GM23248 (cell line): ENCODE data around the gene FAM222B. TPM values are rescaled to one million over a fixed set of nuclear protein-coding genes. Genes with fewer than 3 reads are reported as not detected.

Experiments used
- DNase-seq: peaks from one replicate; pipeline ENCODE4 v3.0.0-alpha.2; 2015
- H2AFZ ChIP-seq: fragments of 200-600 bp; sonication (generic); 2 replicates; pipeline ENCODE4 v1.6.1; 2016; ENCODE audit warnings: antibody characterized with exemption
- H3F3A ChIP-seq: fragments of 200-600 bp; sonication (generic); 2 replicates; pipeline ENCODE4 v1.6.1; 2016; ENCODE audit warnings: mild to moderate bottlenecking, antibody characterized with exemption, mixed run types; ENCODE audit not compliant: insufficient read depth
- H3K27ac ChIP-seq: fragments of 200-600 bp; sonication (generic); 2 replicates; pipeline ENCODE4 v1.5.1; 2016; ENCODE audit warnings: mild to moderate bottlenecking
- H3K27me3 ChIP-seq: fragments of 200-600 bp; sonication (generic); replicated peaks from 2 replicates; pipeline ENCODE4 v1.6.1; 2016; ENCODE audit warnings: mild to moderate bottlenecking; ENCODE audit not compliant: insufficient read depth
- H3K36me3 ChIP-seq: fragments of 200-600 bp; sonication (generic); 2 replicates; pipeline ENCODE4 v1.6.1; 2016; ENCODE audit warnings: low read depth, mild to moderate bottlenecking
- H3K4me1 ChIP-seq: fragments of 200-600 bp; sonication (generic); 2 replicates; pipeline ENCODE4 v1.6.1; 2016; ENCODE audit warnings: mild to moderate bottlenecking; ENCODE audit not compliant: insufficient read depth
- H3K4me2 ChIP-seq: fragments of 200-600 bp; sonication (generic); one replicate; pipeline ENCODE4 v1.6.1; 2016; ENCODE audit warnings: mild to moderate bottlenecking; ENCODE audit not compliant: unreplicated experiment
- H3K4me3 ChIP-seq: fragments of 200-600 bp; sonication (generic); 2 replicates; pipeline ENCODE4 v1.5.1; 2016; ENCODE audit warnings: mild to moderate bottlenecking
- H3K79me2 ChIP-seq: fragments of 200-600 bp; sonication (generic); 2 replicates; pipeline ENCODE4 v1.6.1; 2016; ENCODE audit warnings: mild to moderate bottlenecking; ENCODE audit not compliant: insufficient read depth
- H3K9ac ChIP-seq: fragments of 200-600 bp; sonication (generic); 2 replicates; pipeline ENCODE4 v1.6.1; 2016; ENCODE audit warnings: mild to moderate bottlenecking
- H3K9me2 ChIP-seq: fragments of 200-600 bp; sonication (generic); 2 replicates; pipeline ENCODE4 v1.6.1; 2016; ENCODE audit warnings: mixed run types, mild to moderate bottlenecking, moderate library complexity; ENCODE audit not compliant: insufficient read depth
- H3K9me3 ChIP-seq: fragments of 200-600 bp; sonication (generic); one replicate; pipeline ENCODE4 v1.6.1; 2017; ENCODE audit warnings: low read depth
- H4K20me1 ChIP-seq: fragments of 200-600 bp; sonication (generic); 2 replicates; pipeline ENCODE4 v1.6.0; 2016; ENCODE audit not compliant: insufficient read depth
- EZH2 ChIP-seq: fragments of 200-600 bp; sonication (generic); IDR thresholded peaks from 2 replicates; pipeline ENCODE4 v1.6.1; 2018; ENCODE audit warnings: antibody characterized with exemption, mild to moderate bottlenecking; ENCODE audit not compliant: insufficient read depth, poor library complexity, severe bottlenecking
- EZH2phosphoT487 ChIP-seq: fragments of 200-600 bp; sonication (generic); IDR thresholded peaks from 2 replicates; pipeline ENCODE4 v1.6.1; 2018; ENCODE audit warnings: antibody characterized with exemption, moderate library complexity, mild to moderate bottlenecking, low read depth; ENCODE audit not compliant: insufficient read depth
- WGBS, 2 experiments: methylation state at CpG; one replicate each; pipeline ENCODE4 v1.1.6; 2015 to 2017; ENCODE audit warnings: low lambda C conversion rate in 2 of 2, low coverage in 1 of 2; ENCODE audit errors: missing lambda C conversion rate in 2 of 2; 5-methylcytosine and 5-hydroxymethylcytosine counted together
- in situ Hi-C: fragments of 300-500 bp; cut with MboI; formaldehyde crosslinking; loops from 2 replicates; pipeline ENCODE4 v1.15.0; 2020
- polyA plus RNA-seq: library from polyadenylated mRNA; unstranded; fragments of >200 nt; fragmentation: Nextera tagmentation; extraction: Ambion mirVana; gene quantifications from 2 replicates; pipeline ENCODE4 v1.2.1, GENCODE V29; 2016
- total RNA-seq: library from RNA; depleted of rRNA; stranded (reverse); fragments of >200 nt; shearing (Covaris generic); gene quantifications from 2 replicates; pipeline ENCODE4 v1.2.3, GENCODE V29; 2014

The FAM222B gene
- total and polyA plus RNA-seq, 2 experiments from 2014 or later = 7.6 to 11.1 TPM

DNA sequence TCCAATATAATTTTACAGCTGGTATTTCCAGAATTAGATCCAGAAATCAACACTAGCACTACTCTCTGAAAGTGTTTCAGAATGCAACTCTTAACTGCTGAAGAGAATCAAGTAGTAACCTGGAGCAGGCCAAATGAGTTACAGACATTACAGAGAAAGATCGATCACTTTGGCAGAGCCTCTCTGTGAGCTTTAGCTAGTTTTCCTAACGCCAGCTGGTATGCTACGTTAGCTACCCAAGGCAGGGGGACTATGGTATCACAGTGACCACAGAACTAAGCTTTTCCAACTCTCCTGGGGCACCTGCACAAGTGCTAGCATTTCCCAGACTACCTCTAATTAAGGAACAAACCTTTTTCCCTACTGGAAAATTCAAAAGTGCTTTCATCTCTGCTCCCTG is 68.4 kb downstream of the FAM222B start:
- H3K4me2 ChIP-seq = no peak overlapping the region
- no peaks in the 10 kb centered on the region for H3K36me3 ChIP-seq
- no peak overlapping the region for H3K9ac ChIP-seq
- TF ChIP-seq EZH2phosphoT487 (no peak), EZH2 (no peak)
- H3K4me1 ChIP-seq = no peaks in the 10 kb centered on the region
- 0 out of 2 replicates have a peak, but pooled peaks cover under 1% of the 10 kb centered on the region for H4K20me1 ChIP-seq
- no peaks in the 10 kb centered on the region for H3F3A ChIP-seq
- no peaks in the 10 kb centered on the region for H3K27me3 ChIP-seq
- no peaks in the 10 kb centered on the region for H3K9me3 ChIP-seq
- no peak overlapping the region for H3K27ac ChIP-seq
- DNase-seq = no peak
- H3K79me2 ChIP-seq = peaks cover 92% of the 10 kb centered on the region
- in situ Hi-C loops = no loop called here
- WGBS, 2 experiments = 64 to 78% methylated on average over 3 of the region's 3 CpGs
- H3K4me3 ChIP-seq = no peak overlapping the region
- H2AFZ ChIP-seq = no peak overlapping the region
- no peaks in the 10 kb centered on the region for H3K9me2 ChIP-seq

DNA sequence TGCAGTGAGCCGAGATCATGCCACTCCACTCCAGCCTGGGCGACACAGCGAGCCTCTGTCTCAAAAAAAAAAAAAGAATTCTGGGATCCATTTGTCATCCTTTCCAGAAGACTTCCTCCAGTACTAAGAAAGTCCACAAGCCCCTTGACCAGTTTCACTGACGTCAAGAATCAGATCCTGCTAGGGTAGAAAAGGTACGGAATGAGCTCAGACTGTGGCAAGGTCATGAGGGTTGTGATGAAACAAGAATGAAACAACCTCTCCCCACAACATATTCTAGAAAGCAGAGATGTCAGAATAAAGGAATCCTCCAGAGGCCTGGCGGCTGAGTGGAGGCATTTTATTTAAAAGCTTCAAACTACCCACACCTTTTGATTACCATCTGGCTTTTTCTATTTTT is 68.9 kb downstream of the FAM222B start:
- no peak overlapping the region for H3K4me3 ChIP-seq
- no peaks in the 10 kb centered on the region for H3K36me3 ChIP-seq
- H3K79me2 ChIP-seq = peaks cover 88% of the 10 kb centered on the region
- H3K4me2 ChIP-seq = no peak overlapping the region
- no peaks in the 10 kb centered on the region for H4K20me1 ChIP-seq
- TF ChIP-seq EZH2phosphoT487 (no peak), EZH2 (no peak)
- H3K4me1 ChIP-seq = no peaks in the 10 kb centered on the region
- H3K27ac ChIP-seq = no peak overlapping the region
- in situ Hi-C loops = no loop called here
- no peaks in the 10 kb centered on the region for H3F3A ChIP-seq
- no peaks in the 10 kb centered on the region for H3K9me2 ChIP-seq
- H3K9ac ChIP-seq = no peak overlapping the region
- H2AFZ ChIP-seq = no peak overlapping the region
- DNase-seq = no peak
- H3K9me3 ChIP-seq = no peaks in the 10 kb centered on the region
- H3K27me3 ChIP-seq = no peaks in the 10 kb centered on the region
- 83 to 87% methylated on average over 6 of the region's 6 CpGs for WGBS, 2 experiments

DNA sequence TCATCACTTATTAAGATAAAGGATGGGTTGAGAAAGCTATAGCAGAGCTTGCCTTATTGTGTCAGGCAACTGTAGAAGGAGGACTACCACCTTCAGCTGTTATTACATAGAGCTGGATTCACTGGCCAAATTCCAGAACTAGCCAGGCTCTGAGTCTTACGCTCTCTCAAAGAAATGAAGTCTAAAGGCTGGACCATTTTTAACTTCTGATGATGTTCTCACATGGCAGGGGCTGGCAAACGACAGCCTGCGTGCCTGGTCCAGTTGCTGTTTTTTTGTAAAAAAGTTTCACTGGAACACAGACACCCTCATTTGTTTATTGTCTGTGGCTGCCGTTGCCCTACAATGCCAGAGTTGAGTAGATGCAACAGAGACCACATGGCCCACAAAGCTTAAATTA is 77.6 kb downstream of the FAM222B start:
- Histone ChIP-seq H3K9ac (no peak overlapping the region), H2AFZ (no peak overlapping the region), H3K27me3 (no peaks in the 10 kb centered on the region), H3K4me1 (no peaks in the 10 kb centered on the region), H3K79me2 (peaks cover 34% of the 10 kb centered on the region), H3K4me3 (no peak overlapping the region), H3K9me3 (no peaks in the 10 kb centered on the region), H3F3A (peaks cover 8% of the 10 kb centered on the region; the same call in 1 of the 2 replicates), H3K9me2 (no peaks in the 10 kb centered on the region), H4K20me1 (no peaks in the 10 kb centered on the region), H3K36me3 (0 out of 2 replicates have a peak, but pooled peaks cover 10% of the 10 kb centered on the region), H3K4me2 (no peak overlapping the region), H3K27ac (no peak overlapping the region)
- in situ Hi-C loops = loop anchor here (10.0 kb wide), 1 partner anchor 130 kb away; the partner anchor contains the start of gene FLOT2
- no peak for TF ChIP-seq EZH2
- no peak for TF ChIP-seq EZH2phosphoT487
- WGBS, 2 experiments = 88% methylated on average over 4 of the region's 4 CpGs
- no peak for DNase-seq

DNA sequence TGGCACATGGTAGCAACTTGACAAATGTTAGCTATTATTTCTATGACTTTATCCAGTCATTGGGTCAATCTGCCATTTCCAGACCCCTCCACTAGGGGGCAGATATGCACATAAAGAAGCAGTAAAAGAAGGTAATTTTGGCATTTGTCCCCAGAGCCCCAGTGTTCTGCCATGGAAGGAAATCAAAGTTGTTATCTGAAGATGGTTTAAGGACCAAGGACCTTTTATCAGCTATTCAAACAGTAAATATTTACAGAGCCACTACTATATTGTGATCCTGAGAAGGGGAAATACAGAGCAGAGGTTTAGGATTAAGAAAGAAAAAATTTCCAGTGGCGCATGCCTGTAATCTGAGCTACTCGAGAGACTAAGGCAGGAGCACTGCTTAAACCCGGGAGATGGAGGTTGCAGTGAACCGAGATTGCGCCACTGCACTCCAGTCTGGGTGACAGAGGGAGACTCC is 78.8 kb downstream of the FAM222B start:
- no peaks in the 10 kb centered on the region for H3K27me3 ChIP-seq
- no peak overlapping the region for H3K4me3 ChIP-seq
- WGBS, 2 experiments = 77 to 83% methylated on average over 5 of the region's 5 CpGs
- peaks cover 8% of the 10 kb centered on the region; the same call in 1 of the 2 replicates for H3F3A ChIP-seq
- in situ Hi-C loops = loop anchor here (10.0 kb wide), 1 partner anchor 131 kb away; the partner anchor contains the start of gene FLOT2
- H3K9ac ChIP-seq = no peak overlapping the region
- H3K36me3 ChIP-seq = peaks cover 10% of the 10 kb centered on the region; the same call in 1 of the 2 replicates
- peaks cover 25% of the 10 kb centered on the region for H3K79me2 ChIP-seq
- no peak overlapping the region for H2AFZ ChIP-seq
- no peak overlapping the region for H3K4me2 ChIP-seq
- no peaks in the 10 kb centered on the region for H3K4me1 ChIP-seq
- no peak for TF ChIP-seq EZH2
- no peak for TF ChIP-seq EZH2phosphoT487
- H4K20me1 ChIP-seq = no peaks in the 10 kb centered on the region
- DNase-seq = peak; percentile 84
- no peaks in the 10 kb centered on the region for H3K9me2 ChIP-seq
- no peaks in the 10 kb centered on the region for H3K9me3 ChIP-seq
- H3K27ac ChIP-seq = no peak overlapping the region
